HTR-8/SVneo (cell line): ENCODE data around the gene PITPNM1.
"Not testable (repeated sequence)": the region's sequence is repeated elsewhere in the genome, so short reads cannot be mapped to it uniquely, and the experiment has no call there.

Experiments
- DNase-seq: peaks from one replicate; pipeline ENCODE4 v3.0.0; 2011; ENCODE audit warnings: low spot score, mixed read lengths; ENCODE audit not compliant: insufficient read length
- FAIRE-seq: peaks from 2 replicates; lab custom pipeline; 2011; peaks lifted over from hg19 to GRCh38; lab: Jason Lieb, UNC

PITPNM1 gene

GRCh38 chr11:67523556-67524479 is 18.7 kb upstream of the PITPNM1 start:
- DNase-seq (no peak), FAIRE-seq (no peak)

- FAIRE-seq (no peak), DNase-seq (no peak)
Measured at GRCh38 chr11:67522844-67523555, 17.8 kb upstream of the PITPNM1 start, which contains the start of gene CABP2. Gene CABP2, minus strand, starts transcription at chr11:67523446. Its CDS starts 120 bp downstream, at chr11:67523326.

GRCh38 chr11:67522338-67522737 is 17.2 kb upstream of the PITPNM1 start:
- DNase-seq: no peak
- FAIRE-seq: no peak

GRCh38 chr11:67521924-67522323 is 16.8 kb upstream of the PITPNM1 start:
- FAIRE-seq: peak; percentile 71
- no peak for DNase-seq

- FAIRE-seq (peak; percentile 9), DNase-seq (no peak)
Measured at GRCh38 chr11:67520856-67521824, 16.0 kb upstream of the PITPNM1 start.

- no peak for DNase-seq
- no peak for FAIRE-seq
Measured at GRCh38 chr11:67519726-67520125, 14.6 kb upstream of the PITPNM1 start.

- DNase-seq: no peak
- FAIRE-seq: no peak
Measured at GRCh38 chr11:67517784-67518552, 12.8 kb upstream of the PITPNM1 start.

GRCh38 chr11:67516806-67517205 is 11.6 kb upstream of the PITPNM1 start:
- FAIRE-seq (peak; percentile 74), DNase-seq (no peak)

- DNase-seq: no peak
- FAIRE-seq: no peak
Measured at GRCh38 chr11:67514116-67514515, 9.0 kb upstream of the PITPNM1 start.

GRCh38 chr11:67511558-67511957 is 6.4 kb upstream of the PITPNM1 start:
- FAIRE-seq: not testable (repeated sequence)

GRCh38 chr11:67510023-67510345 is 4.8 kb upstream of the PITPNM1 start:
- FAIRE-seq: no peak
- no peak for DNase-seq

More at GRCh38 chr11:67511558-67511957, 6.4 kb upstream of the PITPNM1 start:
- DNase-seq: not testable (repeated sequence)

- DNase-seq: peak; percentile 100
- no peak for FAIRE-seq
Measured at GRCh38 chr11:67508486-67509121, 3.4 kb upstream of the PITPNM1 start.

GRCh38 chr11:67507864-67508485 is 2.8 kb upstream of the PITPNM1 start, which contains the start of gene CDK2AP2:
Gene CDK2AP2, minus strand, starts transcription at chr11:67508162. Its CDS starts 80 bp downstream, at chr11:67508082.
- DNase-seq (peak; percentile 100), FAIRE-seq (peak; percentile 100)

GRCh38 chr11:67507242-67507863 is 2.2 kb upstream of the PITPNM1 start:
- DNase-seq (no peak), FAIRE-seq (no peak)

- no peak for FAIRE-seq
Measured at GRCh38 chr11:67506426-67507051, 1.4 kb upstream of the PITPNM1 start.

GRCh38 chr11:67505605-67506396 is 638 bp upstream of the PITPNM1 start:
- FAIRE-seq (peak; percentile 100), DNase-seq (peak; percentile 98)

More at GRCh38 chr11:67506426-67507051, 1.4 kb upstream of the PITPNM1 start:
- no peak for DNase-seq
